Measurements from ENCODE around the gene AKR1B1. TPM values are rescaled to one million over a fixed set of nuclear protein-coding genes. Genes with fewer than 3 reads are reported as not detected.

Gene AKR1B1
- total and polyA plus RNA-seq, 9 of the 15 experiments (the other 6 are each of a cell fraction or from before 2014, with no cell fraction given) = 2.0 to 10.6 (median 6.2) TPM

- Histone ChIP-seq H3K36me3 (ENCODE audit: control insufficient read depth, insufficient read depth, low read length) (no peaks in the 10 kb centered on the region), H2AFZ (ENCODE audit: low read depth, low read length) (no peak overlapping the region), H3K4me2 (ENCODE audit: insufficient read depth, low read length) (no peak overlapping the region), H3K4me1 (replicated peaks in 1 of 2; ENCODE audit: control insufficient read depth in 2 of 2, insufficient read depth in 2 of 2, low read length in 2 of 2) (no peaks in the 10 kb centered on the region), H3K9me3 (replicated peaks; ENCODE audit: control insufficient read depth, insufficient read depth, low read depth, low read length) (peaks cover 8% of the 10 kb centered on the region; the same call in 1 of the 2 replicates), H3K27ac (ENCODE audit: extremely low read depth, low read depth, low read length) (no peak overlapping the region), H3K9ac (ENCODE audit: insufficient read depth in 1 of 2, low read depth in 2 of 2, low read length in 2 of 2) (no peak overlapping the region), H3K4me3 (no peak overlapping the region), H3K79me2 (ENCODE audit: control insufficient read depth, insufficient read depth, low read length) (no peaks in the 10 kb centered on the region), H3K27me3 (ENCODE audit: control insufficient read depth in 2 of 2, insufficient read depth in 2 of 2, low read length in 2 of 2) (peaks cover 6 to 16% of the 10 kb centered on the region in 2 experiments; a peak in 2 of 5 replicates), H4K20me1 (replicated peaks; ENCODE audit: control insufficient read depth, insufficient read depth, low read length) (no peaks in the 10 kb centered on the region), H3K9me1 (ENCODE audit: control insufficient read depth, insufficient read depth, low read length) (no peaks in the 10 kb centered on the region)
- intact Hi-C loops (cut with micrococcal nuclease) (no loop called here), in situ Hi-C loops (cut with MboI) (no loop called here)
- no TSS peak for BruUV-seq (replicated peaks)
- ChIA-PET POLR2A (interaction anchor here (1.4 kb wide), 1 partner anchor 16 kb away, joined by 3 read pairs; no protein-coding TSS in a partner anchor), CTCF (ENCODE audit: low intra/inter-chr PET ratio) (no interaction called here)
- no peak for DNase-seq (ENCODE audit: extremely low read depth in 1 of 4, low spot score in 3 of 4)
- ATAC-seq = no peak
- FAIRE-seq = no peak
- TF ChIP-seq ZNF318 (IDR thresholded peaks at IDR 0.05; ENCODE audit: borderline replicate concordance in 1 of 2, low read depth in 1 of 2) (no peak), PHF8 (IDR thresholded peaks at IDR 0.05; ENCODE audit: borderline replicate concordance, low read length) (no peak), GTF2E2 (tag; IDR thresholded peaks at IDR 0.05) (no peak), E2F6 (IDR thresholded peaks at IDR 0.05; ENCODE audit: borderline replicate concordance in 1 of 2, extremely low read depth in 1 of 2, insufficient read depth in 1 of 2, insufficient read length in 1 of 2, low read depth in 1 of 2, low read length in 1 of 2, poor library complexity in 1 of 2, severe bottlenecking in 1 of 2) (no peak), ZNF280B (CRISPR knock-in tag; IDR thresholded peaks at IDR 0.05) (peak; percentile 48; the same call in 1 of the 2 replicates), THRA (IDR thresholded peaks at IDR 0.05) (no peak), ETS2 (tag; IDR thresholded peaks at IDR 0.05; ENCODE audit: borderline replicate concordance, poor library complexity, severe bottlenecking) (no peak), SRSF7 (optimal IDR thresholded peaks at IDR 0.05; ENCODE audit: low read depth, low read length) (no peak), DPF2 (IDR thresholded peaks at IDR 0.05) (no peak), BCOR (IDR thresholded peaks at IDR 0.05) (no peak)
Measured at GRCh38 chr7:134464496-134464895, 5.6 kb upstream of the AKR1B1 start.
